KMS-11 (cell line): Measurements from ENCODE around the gene ITPRID2.
A peak's percentile ranks its signal among the peaks of the same experiment; 100 is the strongest.

ENCODE experiments used
- H2AFZ ChIP-seq: fragments of 200-600 bp; sonication (generic); 2 replicates; pipeline ENCODE4 v1.6.1; 2016; ENCODE audit warnings: antibody characterized with exemption, mixed run types, low read depth
- H3K27ac ChIP-seq: fragments of 200-600 bp; sonication (generic); 2 replicates; pipeline ENCODE4 v1.6.1; 2016; ENCODE audit warnings: mild to moderate bottlenecking, mixed run types
- H3K27me3 ChIP-seq: fragments of 200-600 bp; sonication (generic); 2 replicates; pipeline ENCODE4 v1.6.1; 2017; ENCODE audit warnings: mild to moderate bottlenecking, low read depth, mixed run types, moderate library complexity; ENCODE audit not compliant: insufficient read depth
- H3K36me3 ChIP-seq: fragments of 200-600 bp; sonication (generic); 2 replicates; pipeline ENCODE4 v1.6.1; 2017; ENCODE audit warnings: mild to moderate bottlenecking, mixed run types; ENCODE audit not compliant: insufficient read depth
- H3K4me1 ChIP-seq: fragments of 200-600 bp; sonication (generic); 2 replicates; pipeline ENCODE4 v1.6.1; 2016; ENCODE audit warnings: mild to moderate bottlenecking, low read depth, mixed run types; ENCODE audit not compliant: poor library complexity, severe bottlenecking
- H3K4me2 ChIP-seq: fragments of 200-600 bp; sonication (generic); 2 replicates; pipeline ENCODE4 v1.7.0; 2016; ENCODE audit warnings: mild to moderate bottlenecking, mixed run types
- H3K4me3 ChIP-seq: fragments of 200-600 bp; sonication (generic); IDR thresholded peaks from 2 replicates; pipeline ENCODE4 v1.6.1; 2017; ENCODE audit warnings: low read depth, low read length, mixed read lengths; ENCODE audit not compliant: insufficient read depth
- H3K79me2 ChIP-seq: fragments of 200-600 bp; sonication (generic); 2 replicates; pipeline ENCODE4 v1.6.1; 2016; ENCODE audit warnings: low read depth, mixed run types; ENCODE audit not compliant: insufficient read depth
- H3K9ac ChIP-seq: fragments of 200-600 bp; sonication (generic); 2 replicates; pipeline ENCODE4 v1.6.1; 2016; ENCODE audit warnings: mild to moderate bottlenecking, mixed run types
- H4K20me1 ChIP-seq: fragments of 200-600 bp; sonication (generic); 2 replicates; pipeline ENCODE4 v1.6.1; 2016; ENCODE audit warnings: mild to moderate bottlenecking, mixed run types; ENCODE audit not compliant: insufficient read depth
- CTCF ChIP-seq: fragments of 200-600 bp; sonication (generic); conservative IDR thresholded peaks from 2 replicates; pipeline ENCODE4 v1.6.1; 2017; ENCODE audit warnings: low read depth, mild to moderate bottlenecking, antibody characterized with exemption, low read length, moderate library complexity, mixed read lengths

The ITPRID2 gene

GRCh38 chr2:181949047-181949446 is 57.5 kb downstream of the ITPRID2 start:
- Histone ChIP-seq H3K4me3 (no peak overlapping the region), H2AFZ (no peak overlapping the region), H3K36me3 (no peaks in the 10 kb centered on the region), H4K20me1 (no peaks in the 10 kb centered on the region), H3K79me2 (no peaks in the 10 kb centered on the region), H3K27ac (no peak overlapping the region), H3K4me1 (peaks cover 5% of the 10 kb centered on the region), H3K27me3 (no peaks in the 10 kb centered on the region), H3K4me2 (no peak overlapping the region), H3K9ac (no peak overlapping the region)
- no peak for TF ChIP-seq CTCF

GRCh38 chr2:181952404-181953226 is 61.1 kb downstream of the ITPRID2 start:
- Histone ChIP-seq H3K4me1 (peaks cover 10% of the 10 kb centered on the region), H2AFZ (peak overlapping the region; percentile 58; the same call in 1 of the 2 replicates), H3K4me2 (no peak overlapping the region), H3K36me3 (no peaks in the 10 kb centered on the region), H3K4me3 (no peak overlapping the region), H3K79me2 (no peaks in the 10 kb centered on the region), H4K20me1 (no peaks in the 10 kb centered on the region), H3K9ac (no peak overlapping the region), H3K27me3 (no peaks in the 10 kb centered on the region), H3K27ac (no peak overlapping the region)
- TF ChIP-seq CTCF, result no peak

GRCh38 chr2:181953881-181954537 is 62.5 kb downstream of the ITPRID2 start:
- H3K4me1 ChIP-seq, result peaks cover 10% of the 10 kb centered on the region
- peak overlapping the region; percentile 58 for H2AFZ ChIP-seq
- no peaks in the 10 kb centered on the region for H3K36me3 ChIP-seq
- H3K4me2 ChIP-seq, result peak overlapping the region; percentile 14; the same call in 1 of the 2 replicates
- H3K27me3 ChIP-seq, result no peaks in the 10 kb centered on the region
- peak overlapping the region; percentile 3; the same call in 1 of the 2 replicates for H3K9ac ChIP-seq
- peak overlapping the region; percentile 45 for H3K4me3 ChIP-seq
- no peak overlapping the region for H3K27ac ChIP-seq
- peak; percentile 87 for TF ChIP-seq CTCF
- no peaks in the 10 kb centered on the region for H4K20me1 ChIP-seq
- H3K79me2 ChIP-seq, result no peaks in the 10 kb centered on the region

GRCh38 chr2:181954538-181954883 is 63.0 kb downstream of the ITPRID2 start:
- Histone ChIP-seq H3K4me2 (peak overlapping the region; percentile 14; the same call in 1 of the 2 replicates), H3K27me3 (no peaks in the 10 kb centered on the region), H3K4me1 (peaks cover 10% of the 10 kb centered on the region), H3K9ac (peak overlapping the region; percentile 3; the same call in 1 of the 2 replicates), H3K27ac (no peak overlapping the region), H4K20me1 (no peaks in the 10 kb centered on the region), H3K79me2 (no peaks in the 10 kb centered on the region), H3K36me3 (no peaks in the 10 kb centered on the region), H3K4me3 (no peak overlapping the region), H2AFZ (peak overlapping the region; percentile 58)
- peak; percentile 2; the same call in 1 of the 2 replicates for TF ChIP-seq CTCF
